ENCODE measurements around the gene BCL2L2. TPM values are rescaled to one million over a fixed set of nuclear protein-coding genes. Genes with fewer than 3 reads are reported as not detected.

BCL2L2 gene
- total and polyA plus RNA-seq, 2 donors (not counting 1 experiment from before 2014, with no cell fraction given): 5.4 to 17.8 TPM

GRCh38 chr14:23301969-23302289 lies 4.7 kb upstream of the BCL2L2 start:
- Histone ChIP-seq H3K9ac (ENCODE audit: low read length) (peak overlapping the region; percentile 90), H2AFZ (ENCODE audit: insufficient read depth, low read depth, low read length, poor library complexity, severe bottlenecking) (peak overlapping the region; percentile 92), H3K4me1 (ENCODE audit: control insufficient read depth in 2 of 2, insufficient read depth in 2 of 2, low read length in 2 of 2) (peaks cover 25 to 31% of the 10 kb centered on the region in 2 donors), H3K9me3 (ENCODE audit: control extremely low read depth in 1 of 3, control insufficient read depth in 2 of 3, insufficient read depth in 1 of 3, low read length in 2 of 3) (peaks cover 0 to 3% (median 0%) of the 10 kb centered on the region in 3 donors), H3K27ac (ENCODE audit: low read length in 2 of 2) (peak overlapping the region; percentile 95 to 96), H3K4me3 (ENCODE audit: control extremely low read depth in 1 of 5, extremely low read depth in 1 of 5, insufficient read depth in 1 of 5, low read depth in 2 of 5, low read length in 4 of 5) (peak overlapping the region; percentile 48 to 86 (median 81)), H3K4me2 (replicated peaks; ENCODE audit: low read depth, low read length, poor library complexity, severe bottlenecking) (peak overlapping the region; percentile 98), H4K20me1 (ENCODE audit: control insufficient read depth, insufficient read depth, low read length, poor library complexity, severe bottlenecking) (no peaks in the 10 kb centered on the region), H3K79me2 (ENCODE audit: control insufficient read depth, insufficient read depth, low read length) (peaks cover 6% of the 10 kb centered on the region), H3K27me3 (replicated peaks in 1 of 4; ENCODE audit: control extremely low read depth in 1 of 4, control insufficient read depth in 3 of 4, insufficient read depth in 4 of 4, low read length in 3 of 4) (no peaks in the 10 kb centered on the region), H3K36me3 (replicated peaks in 1 of 2; ENCODE audit: control extremely low read depth in 1 of 2, control insufficient read depth in 1 of 2, extremely low read depth in 1 of 2, insufficient read depth in 2 of 2, low read length in 1 of 2) (peaks cover 0 to 12% of the 10 kb centered on the region in 2 experiments)
- TF ChIP-seq, protein P1, sequence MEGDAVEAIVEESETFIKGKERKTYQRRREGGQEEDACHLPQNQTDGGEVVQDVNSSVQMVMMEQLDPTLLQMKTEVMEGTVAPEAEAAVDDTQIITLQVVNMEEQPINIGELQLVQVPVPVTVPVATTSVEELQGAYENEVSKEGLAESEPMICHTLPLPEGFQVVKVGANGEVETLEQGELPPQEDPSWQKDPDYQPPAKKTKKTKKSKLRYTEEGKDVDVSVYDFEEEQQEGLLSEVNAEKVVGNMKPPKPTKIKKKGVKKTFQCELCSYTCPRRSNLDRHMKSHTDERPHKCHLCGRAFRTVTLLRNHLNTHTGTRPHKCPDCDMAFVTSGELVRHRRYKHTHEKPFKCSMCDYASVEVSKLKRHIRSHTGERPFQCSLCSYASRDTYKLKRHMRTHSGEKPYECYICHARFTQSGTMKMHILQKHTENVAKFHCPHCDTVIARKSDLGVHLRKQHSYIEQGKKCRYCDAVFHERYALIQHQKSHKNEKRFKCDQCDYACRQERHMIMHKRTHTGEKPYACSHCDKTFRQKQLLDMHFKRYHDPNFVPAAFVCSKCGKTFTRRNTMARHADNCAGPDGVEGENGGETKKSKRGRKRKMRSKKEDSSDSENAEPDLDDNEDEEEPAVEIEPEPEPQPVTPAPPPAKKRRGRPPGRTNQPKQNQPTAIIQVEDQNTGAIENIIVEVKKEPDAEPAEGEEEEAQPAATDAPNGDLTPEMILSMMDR (IDR thresholded peaks at IDR 0.05): no peak
- no peak for TF ChIP-seq EZH2 (IDR thresholded peaks at IDR 0.05; ENCODE audit: borderline replicate concordance, insufficient read depth, low read depth, low read length, poor library complexity, severe bottlenecking)
- no peaks in the 10 kb centered on the region for H3K27me3 Mint-ChIP-seq
- ChIA-PET CTCF (interaction anchor here (1.3 to 8.6 kb wide), 7 partner anchors 16 to 244 kb away, joined by 5 to 56 read pairs (median 19); partner anchors contain the start of genes ACIN1, C14orf119, CDH24 and HOMEZ), POLR2A (interaction anchor here (0.5 to 5.0 kb wide), 7 partner anchors 16 to 383 kb away, joined by 3 to 84 read pairs (median 6); partner anchors contain the start of genes ACIN1, C14orf119, HOMEZ and PABPN1)
- intact Hi-C loops (cut with micrococcal nuclease): loop anchor here (1.0 to 10.0 kb wide), 14 partner anchors 16 to 1920 kb away; partner anchors contain the start of genes ACIN1, C14orf119, HOMEZ and MDP1
- ATAC-seq (ENCODE audit: low read depth): peak; percentile 5
- peaks cover 39% of the 10 kb centered on the region for H3K4me1 Mint-ChIP-seq
- 0% methylated on average over 24 of the region's 25 CpGs for WGBS (ENCODE audit: insufficient coverage)
- no peak for DNase-seq
- H3K4me3 Mint-ChIP-seq: peak overlapping the region; percentile 98
- H3K27ac Mint-ChIP-seq: peak overlapping the region; percentile 95
- H3K9me3 Mint-ChIP-seq (ENCODE audit: insufficient read depth): no peaks in the 10 kb centered on the region

All from B cell (primary cell).